GM19452 (cell line): ENCODE measurements around the gene MBD6.
"Not testable (repeated sequence)": the region's sequence is repeated elsewhere in the genome, so short reads cannot be mapped to it uniquely, and the experiment has no call there.

ENCODE experiments used
- ATAC-seq: cut with Tn5 transposase; IDR thresholded peaks from one replicate; pipeline ENCODE4 v1.9.1; 2021; ENCODE audit not compliant: unreplicated experiment

Gene MBD6

DNA sequence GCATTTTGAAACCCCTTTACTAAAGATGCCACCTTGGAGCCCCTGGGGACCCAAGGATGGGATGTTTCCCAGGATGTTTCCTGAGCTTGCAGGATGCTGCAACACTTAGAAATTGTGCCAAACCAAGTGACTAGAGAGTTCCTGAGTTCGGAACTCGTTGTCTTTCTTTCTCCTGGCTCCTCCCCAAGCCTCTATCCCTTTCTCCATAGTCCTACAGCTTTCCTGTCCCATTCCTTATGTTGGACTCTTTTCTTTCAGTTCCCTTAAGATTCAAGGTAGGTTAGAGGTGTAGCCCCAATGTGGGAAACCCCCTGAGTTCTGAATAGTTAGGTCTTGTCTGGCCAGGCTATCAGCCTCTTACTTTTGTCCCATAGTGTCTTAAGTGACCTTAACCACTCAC, 25.9 kb downstream of the MBD6 start:
- ATAC-seq, result no peak

DNA sequence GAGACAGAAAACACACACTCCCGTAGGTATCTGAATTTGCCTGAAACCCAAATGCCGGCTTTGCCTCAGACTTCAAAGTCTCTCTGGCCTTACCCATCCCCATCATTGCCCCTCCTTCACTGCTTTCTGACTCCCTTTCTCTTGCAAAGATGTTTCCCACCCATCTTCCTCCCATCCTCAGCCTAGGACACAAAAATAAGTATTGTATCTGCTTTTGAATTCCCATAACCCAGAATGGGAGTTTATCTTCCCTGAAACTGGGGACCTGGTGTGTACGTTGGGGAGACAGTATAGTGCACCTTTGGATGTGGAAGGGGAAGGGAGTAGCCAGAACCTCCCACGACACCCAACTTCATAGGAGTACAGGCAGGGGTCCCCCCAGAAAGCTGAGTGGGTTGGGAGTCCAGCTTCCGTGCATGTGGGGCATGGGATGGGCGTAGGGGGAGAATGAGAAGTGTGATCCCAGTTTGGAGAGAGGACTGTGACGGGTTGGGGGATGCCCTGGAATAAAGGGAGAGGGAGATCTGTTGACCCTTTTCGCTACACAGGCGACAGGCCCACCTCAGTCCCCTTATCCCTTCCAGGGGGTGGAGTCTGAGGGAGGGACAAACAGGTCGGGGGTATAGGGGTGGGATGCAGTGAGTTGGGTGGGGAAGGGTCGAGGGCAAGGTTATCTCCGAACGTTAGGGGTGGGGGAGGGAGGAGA, 26.7 kb downstream of the MBD6 start:
- ATAC-seq, result no peak

DNA sequence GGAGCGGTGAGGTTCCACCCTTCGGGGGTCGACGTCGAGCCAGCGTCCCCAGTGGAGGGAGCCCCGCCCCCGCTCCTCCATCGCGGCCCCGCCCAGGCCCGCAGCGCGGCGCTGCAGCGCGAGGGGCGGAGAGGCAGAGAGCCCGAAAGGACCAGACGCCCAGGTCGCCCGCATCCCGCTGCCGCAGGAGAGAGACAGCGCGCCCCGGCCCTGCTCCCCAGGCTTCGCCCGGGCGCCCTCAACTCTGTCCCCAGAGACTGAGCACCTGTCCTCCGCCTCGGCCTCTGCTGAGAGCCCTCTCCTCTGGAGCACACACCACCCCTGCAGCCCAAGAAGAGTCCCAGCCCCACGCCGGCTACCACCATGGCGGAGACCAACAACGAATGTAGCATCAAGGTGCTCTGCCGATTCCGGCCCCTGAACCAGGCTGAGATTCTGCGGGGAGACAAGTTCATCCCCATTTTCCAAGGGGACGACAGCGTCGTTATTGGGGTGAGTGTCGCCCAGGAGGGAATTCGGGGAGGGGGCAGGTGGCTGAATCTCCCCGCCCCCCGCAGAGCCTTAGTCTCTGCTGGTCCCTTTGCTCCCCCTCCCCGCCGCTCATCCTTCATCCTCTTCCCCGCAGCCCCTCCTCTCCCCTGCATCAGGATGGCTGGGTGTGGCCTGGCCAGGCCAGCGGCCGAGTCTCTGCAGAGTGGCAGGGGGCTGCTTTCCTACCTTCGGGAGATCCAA, 27.5 kb downstream of the MBD6 start, which contains the start of gene KIF5A:
KIF5A (plus strand) TSS at position 136 of the 732 bp plus-strand sequence; CDS start at position 364, 228 bp downstream.
- no peak for ATAC-seq

DNA sequence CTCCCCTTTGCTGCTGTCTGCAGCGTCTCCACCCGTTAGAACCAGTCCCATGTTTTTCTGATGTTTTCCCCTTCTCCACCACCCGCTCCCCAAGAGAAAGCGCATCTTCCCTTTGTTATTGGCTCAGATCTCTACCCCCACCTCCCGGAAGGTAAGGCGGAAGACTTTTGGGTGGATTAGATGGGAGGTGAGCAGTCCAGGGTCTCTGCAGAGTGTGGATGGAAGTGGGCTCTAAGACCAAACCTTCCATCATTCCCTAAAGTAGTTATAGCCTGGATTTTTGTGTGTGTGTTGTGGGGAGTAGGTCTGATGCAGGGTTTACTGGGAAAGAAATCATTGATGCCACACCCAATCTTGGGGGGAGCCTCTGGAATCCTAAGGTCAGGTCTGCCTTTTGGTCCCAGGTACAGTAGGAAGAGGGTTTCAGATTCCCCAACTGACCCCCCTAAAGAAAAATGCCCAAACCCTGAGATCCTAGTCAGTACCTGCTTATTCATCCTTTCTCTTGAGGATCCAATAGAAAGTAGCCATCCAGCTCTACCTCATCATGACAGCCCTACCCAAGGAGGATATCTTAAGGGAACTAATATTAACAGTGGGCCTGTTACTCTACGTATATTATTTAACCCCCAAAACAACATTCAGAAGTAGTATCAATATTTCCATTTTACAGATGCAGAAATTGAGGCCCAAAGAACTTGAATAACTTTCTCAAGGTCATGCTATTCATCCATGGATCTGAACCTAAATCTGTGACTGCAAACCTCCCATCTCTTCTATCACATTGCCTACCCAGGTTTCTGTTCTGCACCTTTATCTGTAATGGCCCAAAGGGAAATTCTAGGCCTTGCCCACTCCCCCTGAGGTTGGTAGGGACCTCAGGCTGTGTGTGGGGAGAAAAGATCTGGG, 28.3 kb downstream of the MBD6 start:
- ATAC-seq, result no peak

DNA sequence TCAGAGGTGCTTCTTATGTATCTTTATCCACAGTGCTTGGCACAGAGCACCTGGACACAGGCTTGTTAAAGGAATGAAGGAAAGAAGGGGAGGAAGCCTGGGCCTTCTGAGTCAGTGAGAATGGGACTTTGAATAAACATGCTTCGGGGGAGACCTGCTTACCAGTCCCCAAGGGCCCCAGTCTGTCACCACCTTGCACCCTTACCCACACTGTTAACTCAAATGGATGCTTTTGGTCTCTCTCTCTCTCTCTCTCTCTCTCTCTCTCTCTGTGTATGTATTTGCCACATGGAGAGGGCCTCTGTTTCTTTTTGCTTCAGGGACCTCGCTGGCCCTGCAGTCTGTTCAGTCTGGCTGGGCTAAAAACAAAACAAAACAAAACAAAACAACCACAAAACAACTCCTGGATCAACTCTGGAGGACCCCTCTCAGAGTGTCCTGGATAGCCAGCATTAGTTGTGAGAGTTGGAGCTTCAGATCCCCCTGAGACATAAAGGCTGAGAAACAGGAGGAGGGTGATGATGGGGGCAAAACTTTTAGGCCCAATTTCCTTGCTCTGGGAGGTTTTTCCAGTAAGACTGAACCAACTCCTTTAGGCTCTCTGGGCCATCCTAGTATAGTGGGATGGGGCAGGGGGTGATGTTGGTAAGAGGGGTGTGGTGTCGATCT, 29.1 kb downstream of the MBD6 start:
- no peak for ATAC-seq

DNA sequence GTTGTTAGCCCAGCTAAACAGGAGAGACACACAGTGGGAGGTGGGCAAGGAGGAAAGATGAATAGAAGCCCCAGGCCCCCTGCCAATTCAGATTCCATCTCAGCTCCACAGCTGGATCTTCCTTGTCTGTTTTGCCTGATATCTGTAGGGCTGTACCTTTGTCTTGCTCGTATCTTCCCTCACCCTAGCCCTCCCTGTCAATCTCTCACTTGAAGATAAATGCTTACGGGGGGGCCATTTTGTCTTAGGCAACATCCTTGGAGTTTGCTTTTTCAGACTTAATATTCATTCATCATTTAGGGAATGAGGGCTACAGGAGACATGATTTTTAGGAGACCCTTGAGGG, 29.7 kb downstream of the MBD6 start:
- no peak for ATAC-seq

DNA sequence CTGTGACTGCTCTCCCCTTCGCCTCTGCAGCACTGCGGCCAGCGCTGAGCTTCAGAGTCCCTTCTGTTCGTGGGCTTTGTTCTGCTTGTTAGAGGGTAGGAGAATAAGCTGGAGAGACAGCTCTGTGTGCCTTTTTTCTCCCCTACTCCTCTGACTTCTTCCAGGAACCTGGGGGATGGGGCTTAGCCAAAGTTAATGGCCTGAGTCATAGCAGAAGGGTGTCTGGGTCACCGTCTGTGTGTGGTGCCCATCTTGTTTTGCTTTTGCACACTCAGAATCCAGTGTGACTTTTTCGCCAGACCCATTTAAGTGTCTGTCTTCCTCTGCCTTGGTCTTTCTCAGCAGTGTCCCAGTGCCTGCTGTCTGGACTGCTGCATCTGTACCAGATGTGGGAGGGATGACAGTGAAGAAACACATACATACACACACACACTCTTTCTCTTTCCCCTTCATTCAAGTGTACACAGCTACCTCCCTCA, 30.2 kb downstream of the MBD6 start:
- no peak for ATAC-seq

DNA sequence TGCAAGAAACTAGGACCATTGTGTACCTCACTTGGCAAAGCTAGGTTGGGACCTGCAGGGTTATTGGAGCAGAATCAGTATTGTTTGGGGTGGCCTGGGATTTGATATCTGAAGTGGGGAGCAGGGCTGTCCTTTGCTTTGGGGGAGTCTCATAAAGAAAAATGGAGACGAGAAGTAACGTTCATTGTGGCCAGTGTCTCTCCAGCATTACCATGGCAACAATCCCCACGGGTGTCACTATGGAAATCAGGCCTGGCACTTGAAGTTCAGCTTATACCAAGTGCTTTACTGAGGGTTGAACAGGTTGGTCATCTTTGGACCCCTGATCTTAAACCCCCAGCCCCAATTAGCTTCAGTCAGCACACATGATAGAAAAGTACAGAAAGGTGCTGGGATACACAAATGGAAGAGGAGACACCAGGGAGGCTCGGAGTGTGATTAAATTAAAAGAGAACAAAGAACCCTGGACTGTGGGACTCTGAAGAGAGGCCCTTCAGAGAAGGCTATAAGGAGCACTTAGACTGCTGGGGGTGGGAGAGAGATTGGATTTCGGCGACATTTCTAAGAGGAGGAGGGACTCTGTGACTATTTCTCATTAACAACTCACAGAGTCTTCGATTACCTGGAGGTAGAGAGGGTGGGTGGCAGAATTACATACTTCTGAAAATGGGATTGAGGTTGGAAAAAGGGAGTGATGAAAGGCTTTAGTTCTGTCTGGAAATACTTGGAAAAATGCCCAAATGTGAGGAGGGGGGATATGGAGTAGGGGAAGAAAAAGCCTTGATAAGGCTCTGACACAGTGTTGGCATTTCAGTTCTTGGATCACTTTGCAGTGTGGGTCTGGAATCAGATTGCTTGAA, 30.9 kb downstream of the MBD6 start:
- ATAC-seq, result no peak

DNA sequence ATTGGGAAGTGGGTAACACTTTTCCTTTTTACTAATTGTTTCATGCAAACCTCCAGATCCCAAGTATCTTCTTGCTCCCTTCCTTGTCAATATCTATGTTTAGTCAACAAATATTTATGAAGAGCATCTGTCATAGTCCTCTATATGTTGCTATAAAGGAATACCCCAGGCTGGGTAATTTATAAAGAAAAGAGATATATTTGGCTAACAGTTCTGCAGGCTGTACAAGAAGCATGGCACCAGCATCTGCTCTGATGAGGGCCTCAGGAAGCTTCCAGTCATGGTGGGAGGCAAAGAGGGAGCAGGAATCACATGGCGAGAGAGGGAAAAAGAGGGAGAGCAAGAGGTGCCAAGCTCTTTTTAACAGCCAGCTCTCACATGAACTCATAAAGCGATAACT, 31.8 kb downstream of the MBD6 start:
- ATAC-seq, result no peak

DNA sequence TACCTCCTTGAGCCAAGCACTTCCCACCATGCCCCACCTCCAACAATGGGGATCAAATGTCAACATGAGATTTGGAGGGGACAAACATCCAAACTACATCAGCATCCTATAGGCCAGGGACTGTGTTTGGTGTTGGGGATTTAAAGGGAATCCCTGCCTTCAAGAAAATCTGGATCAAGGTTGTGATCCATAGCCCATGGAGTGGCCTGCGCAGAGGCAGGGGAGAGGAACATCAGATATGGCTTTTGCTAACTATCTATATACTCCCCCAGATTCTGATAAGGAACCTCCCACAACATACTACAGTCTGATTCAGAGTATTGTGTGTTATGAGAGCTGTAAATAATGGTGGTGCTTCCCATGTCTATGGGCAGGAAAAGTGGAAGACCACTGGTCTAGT, 32.3 kb downstream of the MBD6 start:
- ATAC-seq, result no peak

DNA sequence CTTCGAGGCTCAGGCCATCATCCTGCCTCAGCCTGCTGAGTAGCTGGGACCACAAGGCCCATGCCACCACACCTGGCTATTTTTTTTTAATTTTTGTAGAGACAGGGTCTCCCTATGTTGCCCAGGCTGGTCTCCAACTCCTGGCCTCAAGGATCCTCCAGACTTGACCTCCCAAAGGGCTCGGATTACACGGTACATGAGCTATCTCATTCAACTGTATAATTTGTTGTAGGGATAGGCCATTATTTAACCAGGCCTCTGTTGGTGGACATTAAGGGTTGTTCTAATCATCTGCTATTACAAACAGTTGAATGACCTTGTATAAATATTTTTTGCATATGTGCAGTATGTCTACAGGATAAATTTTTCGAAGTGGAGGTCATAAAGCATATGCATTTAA, 36.2 kb downstream of the MBD6 start:
- no peak for ATAC-seq

DNA sequence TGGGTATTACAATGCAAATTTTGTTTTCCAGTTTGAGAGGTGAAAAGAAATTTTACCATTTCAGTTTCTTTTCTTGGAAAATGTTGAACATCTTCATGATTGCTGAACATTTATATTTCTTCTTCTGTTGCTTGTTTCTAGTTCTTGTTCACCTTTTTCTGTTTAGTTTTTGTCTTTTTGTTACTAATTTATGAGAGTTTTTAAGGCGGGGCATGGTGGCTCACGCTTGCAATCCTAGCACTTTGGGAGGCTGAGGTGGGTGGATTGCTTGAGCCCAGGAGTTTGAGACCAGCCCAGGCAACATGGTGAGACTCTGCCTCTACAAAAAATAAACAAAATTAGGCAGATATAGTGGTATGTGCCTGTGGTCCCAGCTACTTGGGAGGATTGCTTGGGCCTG, 37.9 kb downstream of the MBD6 start:
- no peak for ATAC-seq

DNA sequence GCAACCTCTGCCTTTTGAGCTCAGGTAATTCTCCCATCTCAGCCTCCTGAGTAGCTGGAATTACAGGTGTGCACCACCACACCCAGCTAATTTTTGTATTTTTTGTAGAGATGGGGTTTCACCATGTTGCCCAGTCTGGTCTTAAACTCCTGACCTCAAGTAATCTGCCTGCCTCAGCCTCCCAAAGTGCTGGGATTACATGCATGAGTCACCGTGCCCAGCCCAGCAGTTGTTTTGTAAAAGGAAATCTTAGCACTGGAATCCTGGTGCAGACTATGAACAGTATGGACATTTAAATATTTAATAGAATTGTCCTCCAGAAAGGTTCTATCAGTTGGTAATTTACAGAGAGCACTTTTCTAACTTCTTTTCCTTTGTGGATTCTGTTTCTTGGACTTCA, 38.5 kb downstream of the MBD6 start:
- not testable (repeated sequence) for ATAC-seq

DNA sequence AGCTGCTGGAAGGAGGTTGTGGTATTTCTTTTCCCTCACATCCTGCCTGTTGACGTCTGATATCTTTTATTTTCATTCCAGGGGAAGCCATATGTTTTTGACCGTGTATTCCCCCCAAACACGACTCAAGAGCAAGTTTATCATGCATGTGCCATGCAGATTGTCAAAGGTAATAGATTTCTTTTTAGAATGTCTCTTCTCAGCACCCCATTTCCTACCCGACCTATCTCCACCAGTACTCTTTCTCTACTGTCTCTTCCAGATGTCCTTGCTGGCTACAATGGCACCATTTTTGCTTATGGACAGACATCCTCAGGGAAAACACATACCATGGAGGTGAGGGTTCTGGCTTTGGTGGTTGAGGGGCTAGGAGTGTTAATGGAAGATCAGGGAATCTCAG, 40.7 kb downstream of the MBD6 start:
- ATAC-seq, result no peak

DNA sequence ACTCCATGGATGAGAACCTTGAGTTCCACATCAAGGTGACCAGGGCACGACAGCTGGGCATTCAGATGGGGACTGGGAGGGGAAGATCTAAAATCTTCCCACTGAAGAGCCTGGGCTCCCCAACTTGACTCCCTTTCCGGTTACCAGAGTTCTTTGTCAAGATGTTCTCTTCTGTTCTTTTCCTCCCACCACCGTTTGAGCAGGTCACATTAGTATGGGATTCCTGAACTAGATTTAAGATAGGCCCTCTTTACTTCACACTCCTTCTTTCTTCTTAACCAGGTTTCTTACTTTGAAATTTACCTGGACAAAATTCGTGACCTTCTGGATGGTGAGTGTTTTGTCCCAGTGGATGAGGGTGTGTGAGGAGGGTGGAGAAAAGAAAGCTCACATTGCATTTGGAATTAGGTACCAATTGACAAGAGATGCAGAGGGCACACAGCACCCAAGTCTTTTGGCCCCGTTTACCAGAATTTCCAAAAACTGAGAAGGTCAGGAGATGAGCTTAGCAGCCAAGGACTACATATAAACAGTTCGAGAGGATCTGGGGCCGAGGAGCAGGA, 41.6 kb downstream of the MBD6 start:
- ATAC-seq, result no peak

DNA sequence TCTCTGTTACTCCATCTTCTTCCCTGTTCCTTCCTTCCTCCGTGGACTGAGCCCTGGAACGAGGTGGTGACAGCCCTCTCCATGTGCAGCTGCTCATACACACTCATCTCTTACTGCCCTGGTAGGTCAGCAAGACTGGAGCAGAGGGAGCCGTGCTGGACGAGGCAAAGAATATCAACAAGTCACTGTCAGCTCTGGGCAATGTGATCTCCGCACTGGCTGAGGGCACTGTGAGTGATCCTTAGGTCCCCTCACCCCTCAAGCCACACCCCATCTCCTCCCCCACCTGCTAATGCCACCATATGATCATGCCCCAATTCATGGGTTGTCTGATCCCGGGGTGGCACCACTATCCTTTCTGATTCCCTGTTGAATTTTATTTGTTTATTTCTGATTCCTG, 46.2 kb downstream of the MBD6 start:
- ATAC-seq, result no peak

DNA sequence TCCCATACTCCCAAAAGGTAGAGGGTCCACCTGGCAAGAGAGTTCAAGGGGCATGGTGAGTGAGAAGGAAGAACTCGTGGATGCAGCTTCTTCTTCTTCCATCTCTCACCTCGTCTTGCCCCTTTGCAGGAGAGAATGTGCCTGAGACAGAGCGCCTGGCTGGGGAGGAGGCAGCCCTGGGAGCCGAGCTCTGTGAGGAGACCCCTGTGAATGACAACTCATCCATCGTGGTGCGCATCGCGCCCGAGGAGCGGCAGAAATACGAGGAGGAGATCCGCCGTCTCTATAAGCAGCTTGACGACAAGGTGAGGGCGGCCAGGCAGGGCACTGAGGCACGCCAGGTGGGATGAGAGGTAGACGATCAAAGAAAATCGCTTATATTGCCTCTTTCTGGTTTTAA, 47.2 kb downstream of the MBD6 start:
- ATAC-seq, result no peak

DNA sequence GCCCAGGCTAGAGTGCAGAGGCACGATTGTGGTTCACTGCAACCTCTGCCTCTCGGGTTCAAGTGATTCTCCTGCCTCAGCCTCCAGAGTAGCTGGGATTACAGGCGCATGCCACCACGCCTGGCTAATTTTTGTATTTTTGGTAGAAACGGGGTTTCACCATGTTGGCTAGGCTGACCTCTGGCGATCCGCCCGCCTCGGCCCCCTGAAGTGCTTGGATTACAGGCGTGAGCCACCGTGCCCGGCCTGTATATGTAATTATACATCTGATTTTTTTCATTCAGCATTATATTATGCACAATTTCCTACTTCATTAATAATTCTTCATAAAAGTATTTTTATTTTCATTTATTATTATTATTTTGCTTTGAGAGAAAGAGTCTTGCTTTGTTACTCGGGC, 47.8 kb downstream of the MBD6 start:
- ATAC-seq, result not testable (repeated sequence)

DNA sequence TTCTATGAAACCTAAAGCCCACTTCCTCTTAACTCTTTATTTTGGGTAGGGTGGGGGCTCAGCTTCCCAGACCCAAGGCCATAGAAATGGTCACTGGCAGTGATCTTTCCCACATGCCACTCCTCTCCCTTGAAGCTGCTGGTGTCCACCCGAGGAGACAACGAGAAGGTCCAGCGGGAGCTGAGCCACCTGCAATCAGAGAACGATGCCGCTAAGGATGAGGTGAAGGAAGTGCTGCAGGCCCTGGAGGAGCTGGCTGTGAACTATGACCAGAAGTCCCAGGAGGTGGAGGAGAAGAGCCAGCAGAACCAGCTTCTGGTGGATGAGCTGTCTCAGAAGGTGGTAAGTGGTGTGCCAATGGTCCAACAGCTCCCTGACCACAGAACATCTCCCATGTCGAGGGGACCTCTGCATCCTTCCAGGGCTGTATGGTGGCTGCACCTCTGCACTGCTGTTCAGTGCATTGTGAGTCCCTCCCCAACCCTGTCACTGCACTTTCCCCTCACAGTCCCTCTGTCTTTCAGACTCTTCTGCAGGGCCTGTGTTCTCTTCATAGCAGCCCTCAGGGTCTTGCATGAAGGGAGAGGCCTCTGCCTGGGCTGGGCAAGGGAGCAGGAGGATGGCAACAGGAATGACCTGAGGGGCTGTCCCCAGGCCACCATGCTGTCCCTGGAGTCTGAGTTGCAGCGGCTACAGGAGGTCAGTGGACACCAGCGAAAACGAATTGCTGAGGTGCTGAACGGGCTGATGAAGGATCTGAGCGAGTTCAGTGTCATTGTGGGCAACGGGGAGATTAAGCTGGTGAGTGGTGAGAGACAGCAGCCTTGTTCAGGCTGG, 49.5 kb downstream of the MBD6 start:
- no peak for ATAC-seq
